NT2/D1 (cell line): ENCODE data around the gene CDC42SE2.

Experiments
- DNase-seq: peaks from one replicate; pipeline ENCODE4 v3.0.0-alpha.2; 2011; ENCODE audit warnings: low read depth, low spot score
- H3K27me3 ChIP-seq: 2 replicates; pipeline ENCODE4 v1.6.0; 2011; ENCODE audit warnings: mild to moderate bottlenecking; ENCODE audit not compliant: insufficient read length, insufficient read depth
- H3K36me3 ChIP-seq: 2 replicates; pipeline ENCODE4 v1.6.1; 2011; ENCODE audit warnings: mild to moderate bottlenecking, low read length, mixed read lengths; ENCODE audit not compliant: insufficient read depth, insufficient read length
- H3K4me1 ChIP-seq: 2 replicates; pipeline ENCODE4 v1.5.1; 2011; ENCODE audit not compliant: insufficient read depth, insufficient read length
- H3K4me3 ChIP-seq: 2 replicates; pipeline ENCODE4 v1.5.1; 2011; ENCODE audit warnings: low read depth; ENCODE audit not compliant: insufficient read length
- H3K9ac ChIP-seq: 2 replicates; pipeline ENCODE4 v1.6.0; 2011; ENCODE audit warnings: low read depth; ENCODE audit not compliant: insufficient read length
- H3K9me3 ChIP-seq: 2 replicates; pipeline ENCODE4 v1.5.1; 2011; ENCODE audit warnings: mild to moderate bottlenecking, low read length; ENCODE audit not compliant: insufficient read depth
- SUZ12 ChIP-seq: IDR thresholded peaks from 2 replicates; pipeline ENCODE4 v1.6.1; 2011; ENCODE audit not compliant: insufficient read length, insufficient read depth; ENCODE audit errors: extremely low read depth
- YY1 ChIP-seq: IDR thresholded peaks from 2 replicates; pipeline ENCODE4 v1.6.1; 2011; ENCODE audit not compliant: insufficient read length, insufficient read depth
- ZNF274 ChIP-seq: IDR thresholded peaks from 2 replicates; pipeline ENCODE4 v1.6.1; 2011; ENCODE audit warnings: mild to moderate bottlenecking, low read depth, low read length

Gene CDC42SE2

GRCh38 chr5:131419877-131420276, 156.0 kb downstream of the CDC42SE2 start:
- TF ChIP-seq ZNF274 (no peak), SUZ12 (no peak), YY1 (no peak)
- no peak overlapping the region for H3K9ac ChIP-seq
- no peaks in the 10 kb centered on the region for H3K9me3 ChIP-seq
- H3K27me3 ChIP-seq: no peaks in the 10 kb centered on the region
- H3K36me3 ChIP-seq: peaks cover 3% of the 10 kb centered on the region
- H3K4me3 ChIP-seq: no peak overlapping the region
- DNase-seq: no peak
- no peaks in the 10 kb centered on the region for H3K4me1 ChIP-seq

GRCh38 chr5:131423056-131423455, 159.2 kb downstream of the CDC42SE2 start:
- H3K4me3 ChIP-seq: no peak overlapping the region
- no peak for DNase-seq

GRCh38 chr5:131426011-131426410, 162.2 kb downstream of the CDC42SE2 start:
- TF ChIP-seq SUZ12 (no peak), ZNF274 (no peak), YY1 (no peak)
- Histone ChIP-seq H3K9me3 (no peaks in the 10 kb centered on the region), H3K27me3 (no peaks in the 10 kb centered on the region), H3K4me3 (no peak overlapping the region), H3K4me1 (no peaks in the 10 kb centered on the region), H3K36me3 (peaks cover 15% of the 10 kb centered on the region), H3K9ac (no peak overlapping the region)
- no peak for DNase-seq

More at GRCh38 chr5:131423056-131423455, 159.2 kb downstream of the CDC42SE2 start:
- no peak for TF ChIP-seq ZNF274
- no peak for TF ChIP-seq SUZ12
- no peak for TF ChIP-seq YY1
- Histone ChIP-seq H3K9me3 (no peaks in the 10 kb centered on the region), H3K9ac (no peak overlapping the region), H3K36me3 (peaks cover 3% of the 10 kb centered on the region), H3K27me3 (no peaks in the 10 kb centered on the region), H3K4me1 (no peaks in the 10 kb centered on the region)

- Histone ChIP-seq H3K36me3 (peaks cover 26% of the 10 kb centered on the region), H3K4me1 (no peaks in the 10 kb centered on the region), H3K9ac (no peak overlapping the region), H3K27me3 (no peaks in the 10 kb centered on the region), H3K9me3 (no peaks in the 10 kb centered on the region), H3K4me3 (no peak overlapping the region)
- no peak for TF ChIP-seq SUZ12
- no peak for TF ChIP-seq YY1
- TF ChIP-seq ZNF274: no peak
- no peak for DNase-seq
These were observed 166.9 kb downstream of the CDC42SE2 start for GRCh38 chr5:131430794-131431193.

- DNase-seq: no peak
- TF ChIP-seq SUZ12: no peak
- no peak for TF ChIP-seq ZNF274
- TF ChIP-seq YY1: no peak
- H3K4me1 ChIP-seq: no peaks in the 10 kb centered on the region
- H3K36me3 ChIP-seq: peaks cover 31% of the 10 kb centered on the region
- no peaks in the 10 kb centered on the region for H3K27me3 ChIP-seq
- no peaks in the 10 kb centered on the region for H3K9me3 ChIP-seq
- H3K4me3 ChIP-seq: no peak overlapping the region
- no peak overlapping the region for H3K9ac ChIP-seq
These were observed 167.9 kb downstream of the CDC42SE2 start for GRCh38 chr5:131431794-131432193.

GRCh38 chr5:131433109-131433508, 169.3 kb downstream of the CDC42SE2 start:
- H3K27me3 ChIP-seq: no peaks in the 10 kb centered on the region
- H3K36me3 ChIP-seq: peaks cover 38% of the 10 kb centered on the region
- H3K4me3 ChIP-seq: no peak overlapping the region
- no peaks in the 10 kb centered on the region for H3K4me1 ChIP-seq
- H3K9me3 ChIP-seq: no peaks in the 10 kb centered on the region
- TF ChIP-seq ZNF274 (no peak), SUZ12 (no peak), YY1 (no peak)
- no peak for DNase-seq
- no peak overlapping the region for H3K9ac ChIP-seq

- Histone ChIP-seq H3K4me3 (no peak overlapping the region), H3K9me3 (no peaks in the 10 kb centered on the region), H3K9ac (no peak overlapping the region), H3K27me3 (no peaks in the 10 kb centered on the region), H3K4me1 (no peaks in the 10 kb centered on the region), H3K36me3 (peaks cover 36% of the 10 kb centered on the region)
- TF ChIP-seq ZNF274 (no peak), SUZ12 (no peak), YY1 (no peak)
- no peak for DNase-seq
These were observed 172.2 kb downstream of the CDC42SE2 start for GRCh38 chr5:131436081-131436480.

- TF ChIP-seq SUZ12: no peak
- no peak for TF ChIP-seq YY1
- TF ChIP-seq ZNF274: no peak
- Histone ChIP-seq H3K4me1 (no peaks in the 10 kb centered on the region), H3K4me3 (no peak overlapping the region), H3K36me3 (peaks cover 33% of the 10 kb centered on the region), H3K9ac (no peak overlapping the region), H3K27me3 (no peaks in the 10 kb centered on the region), H3K9me3 (no peaks in the 10 kb centered on the region)
- DNase-seq: no peak
These were observed 177.3 kb downstream of the CDC42SE2 start for GRCh38 chr5:131441184-131441583.
